Measurements from ENCODE around the gene ADGRV1.
"Not testable (repeated sequence)": the region's sequence is repeated elsewhere in the genome, so short reads cannot be mapped to it uniquely, and the experiment has no call there.

ADGRV1 gene

DNA sequence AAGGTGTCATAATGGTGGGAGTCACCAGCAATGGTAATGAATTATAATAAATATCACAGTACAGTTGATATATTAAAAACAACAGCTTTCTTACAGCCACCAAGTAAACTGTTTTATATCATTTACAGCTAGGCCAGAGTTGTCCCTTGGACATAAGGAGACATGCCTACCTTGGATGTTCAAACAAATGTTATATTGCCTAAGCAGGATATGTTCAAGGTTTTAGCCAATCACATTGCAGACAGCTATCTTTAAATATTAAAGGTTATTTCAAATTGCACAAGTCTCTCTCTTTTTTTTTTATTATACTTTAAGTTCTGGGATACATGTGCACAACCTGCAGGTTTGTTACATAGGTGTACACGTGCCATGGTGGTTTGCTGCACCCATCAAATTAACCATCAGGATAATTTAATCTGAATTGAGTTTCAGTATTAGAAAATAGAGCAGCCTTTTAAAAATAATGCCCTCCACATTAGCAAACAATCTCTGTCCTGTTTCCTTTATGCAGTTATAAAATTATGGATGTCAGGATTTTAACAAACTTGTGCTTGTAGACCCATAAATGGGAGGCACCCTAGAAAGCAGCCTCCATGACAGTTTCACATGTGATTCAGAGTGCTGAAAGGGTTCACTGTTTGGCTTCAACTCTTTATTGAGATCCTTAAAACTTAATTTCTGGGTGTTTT is 483.8 kb downstream of the ADGRV1 start:
- FAIRE-seq, result no peak
- DNase-seq (ENCODE audit: insufficient read length), result no peak
- TF ChIP-seq POLR2A (IDR thresholded peaks at IDR 0.05; ENCODE audit: low read depth, low read length) (no peak), POLR2AphosphoS5 (IDR thresholded peaks at IDR 0.05; ENCODE audit: low read depth, low read length) (no peak), TAF1 (IDR thresholded peaks at IDR 0.05; ENCODE audit: borderline replicate concordance, low read depth, low read length) (no peak)

DNA sequence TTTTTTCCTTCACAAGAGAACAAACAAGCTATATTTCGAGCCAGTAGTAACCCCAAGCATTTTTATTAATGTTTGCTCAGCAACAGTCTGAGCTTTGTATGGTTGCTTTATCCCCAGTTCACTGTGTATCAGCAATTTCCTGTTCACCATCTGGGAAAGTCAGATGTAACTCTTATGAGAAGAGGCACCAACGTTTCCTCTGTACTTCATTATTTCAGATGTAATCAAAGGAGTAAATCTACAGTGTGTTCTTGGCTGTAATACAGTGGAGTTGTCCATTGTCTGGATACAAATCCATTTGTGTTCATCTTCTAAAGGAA is 484.3 kb downstream of the ADGRV1 start:
- TF ChIP-seq TAF1 (IDR thresholded peaks at IDR 0.05; ENCODE audit: borderline replicate concordance, low read depth, low read length), result no peak
- TF ChIP-seq POLR2AphosphoS5 (IDR thresholded peaks at IDR 0.05; ENCODE audit: low read depth, low read length), result no peak
- TF ChIP-seq POLR2A (IDR thresholded peaks at IDR 0.05; ENCODE audit: low read depth, low read length), result no peak
- no peak for FAIRE-seq
- DNase-seq (ENCODE audit: insufficient read length), result no peak

DNA sequence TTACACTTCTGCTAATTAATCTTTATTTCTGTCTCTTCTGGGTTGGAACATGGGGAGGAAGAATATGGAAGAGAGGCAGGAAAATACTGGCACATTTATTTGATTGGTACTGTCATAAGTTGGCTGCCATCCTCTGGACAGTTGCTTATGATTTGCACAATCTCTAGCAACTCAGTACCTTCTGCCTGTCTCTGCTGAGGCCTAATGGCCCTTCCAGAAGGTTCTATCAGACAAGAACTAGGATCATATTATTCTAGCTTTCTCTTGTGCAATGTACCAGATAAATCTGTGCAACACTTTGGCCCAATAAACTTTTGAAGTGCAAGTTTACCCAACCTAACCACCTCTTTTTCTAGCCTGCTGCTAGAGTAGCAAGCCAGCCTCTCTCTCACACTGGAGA is 489.5 kb downstream of the ADGRV1 start:
- DNase-seq (ENCODE audit: insufficient read length), result no peak
- no peak for FAIRE-seq
- no peak for TF ChIP-seq TAF1 (IDR thresholded peaks at IDR 0.05; ENCODE audit: borderline replicate concordance, low read depth, low read length)

DNA sequence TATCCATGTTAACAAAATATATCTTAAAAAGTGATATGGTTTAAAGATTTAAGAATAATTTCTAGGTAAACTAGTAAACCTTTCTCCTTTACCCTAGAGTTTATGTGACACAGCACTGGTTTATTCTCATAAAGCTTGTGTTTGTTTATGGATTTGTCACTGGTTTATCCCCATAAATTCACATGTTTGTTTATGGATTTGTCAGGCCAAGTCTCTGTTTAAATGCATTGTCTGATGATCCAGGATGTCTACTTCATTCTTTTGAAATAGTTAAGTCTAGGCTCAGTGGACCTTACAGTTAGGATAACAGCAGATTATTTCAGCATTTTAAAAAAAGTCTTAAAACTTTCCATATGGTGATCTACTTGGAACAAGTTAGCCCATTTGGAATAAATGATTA is 490.5 kb downstream of the ADGRV1 start:
- DNase-seq (ENCODE audit: insufficient read length) (no peak), FAIRE-seq (no peak)

DNA sequence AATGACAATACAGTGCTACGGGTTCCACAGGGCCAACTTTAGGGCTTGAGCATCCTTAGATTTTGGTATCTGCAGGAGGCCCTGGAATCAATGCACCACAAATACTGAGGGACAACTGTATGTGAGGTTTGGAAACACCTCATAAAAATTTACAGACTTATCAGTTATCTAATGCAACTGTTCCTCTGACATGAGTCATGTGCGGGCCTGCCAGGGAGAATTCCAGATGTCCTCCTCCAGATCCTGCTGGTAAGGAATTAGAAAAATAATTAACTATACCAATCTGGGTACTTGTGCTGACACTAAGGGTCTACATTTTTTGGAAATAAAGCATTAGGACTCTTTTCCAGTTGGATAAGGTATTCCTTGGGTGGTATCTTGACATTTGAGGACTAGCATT is 491.2 kb downstream of the ADGRV1 start:
- no peak for FAIRE-seq
- no peak for TF ChIP-seq TAF1 (IDR thresholded peaks at IDR 0.05; ENCODE audit: borderline replicate concordance, low read depth, low read length)
- DNase-seq (ENCODE audit: insufficient read length), result no peak

More for the DNA sequence above, 490.5 kb downstream of the ADGRV1 start:
- TF ChIP-seq POLR2AphosphoS5 (IDR thresholded peaks at IDR 0.05; ENCODE audit: low read depth, low read length) (no peak), POLR2A (IDR thresholded peaks at IDR 0.05; ENCODE audit: low read depth, low read length) (no peak), TAF1 (IDR thresholded peaks at IDR 0.05; ENCODE audit: borderline replicate concordance, low read depth, low read length) (no peak)

DNA sequence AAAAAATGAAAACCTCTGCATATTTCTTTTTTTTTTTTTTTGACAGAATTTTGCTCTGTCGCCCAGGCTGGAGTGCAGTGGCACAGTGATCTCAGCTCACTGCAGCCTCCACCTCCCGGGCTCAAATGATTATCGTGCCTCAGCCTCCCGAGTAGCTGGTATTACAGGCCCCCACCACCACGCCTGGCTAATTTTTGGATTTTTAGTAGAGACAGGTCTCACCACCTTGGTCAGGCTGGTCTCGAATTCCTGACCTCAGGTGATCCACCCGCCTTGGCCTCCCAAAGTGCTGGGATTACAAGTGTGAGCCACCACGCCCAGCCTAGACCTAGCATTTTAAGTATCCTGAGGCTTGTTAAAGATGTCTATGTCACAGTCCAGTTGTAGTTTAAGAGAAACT is 493.8 kb downstream of the ADGRV1 start:
- FAIRE-seq; DNase-seq (ENCODE audit: insufficient read length): not testable (repeated sequence)

DNA sequence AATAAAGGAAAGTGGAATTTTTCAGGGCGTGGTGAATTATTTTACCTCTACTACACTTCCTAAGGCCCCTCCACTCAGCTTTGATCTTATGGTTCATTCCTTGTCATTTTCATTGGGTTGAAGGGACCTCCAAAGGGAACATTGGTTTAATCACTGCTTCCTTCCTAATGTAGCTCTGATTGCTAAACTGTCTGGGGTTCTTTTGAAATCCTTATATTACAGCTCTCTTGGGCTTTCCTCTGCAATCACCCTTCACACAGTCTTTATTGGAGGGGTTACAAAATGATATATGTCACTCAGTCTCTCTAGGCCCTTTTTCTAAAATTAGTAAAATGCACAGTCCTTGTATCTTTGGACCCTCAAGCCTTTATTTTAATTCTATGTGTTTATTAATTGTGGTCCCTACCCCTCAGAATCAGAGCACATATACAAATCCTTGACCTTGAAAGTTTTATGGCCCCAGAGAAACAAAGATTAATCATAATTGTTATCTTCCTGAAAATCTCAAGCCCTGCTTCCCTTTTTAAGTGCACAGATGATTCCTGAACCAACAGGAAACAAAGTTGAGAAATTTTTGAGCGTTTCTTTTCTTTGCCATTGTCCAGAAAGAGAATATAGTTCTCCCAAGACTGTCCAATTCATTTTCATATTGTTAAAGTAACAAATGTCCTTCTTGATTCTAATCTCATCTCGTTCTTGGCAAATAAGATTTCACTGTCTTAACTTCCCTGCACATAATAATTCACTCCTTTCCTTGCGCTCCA is 494.6 kb downstream of the ADGRV1 start:
- FAIRE-seq, result no peak
- TF ChIP-seq POLR2AphosphoS5 (IDR thresholded peaks at IDR 0.05; ENCODE audit: low read depth, low read length) (no peak), POLR2A (IDR thresholded peaks at IDR 0.05; ENCODE audit: low read depth, low read length) (no peak), TAF1 (IDR thresholded peaks at IDR 0.05; ENCODE audit: borderline replicate concordance, low read depth, low read length) (no peak)
- no peak for DNase-seq (ENCODE audit: insufficient read length)

DNA sequence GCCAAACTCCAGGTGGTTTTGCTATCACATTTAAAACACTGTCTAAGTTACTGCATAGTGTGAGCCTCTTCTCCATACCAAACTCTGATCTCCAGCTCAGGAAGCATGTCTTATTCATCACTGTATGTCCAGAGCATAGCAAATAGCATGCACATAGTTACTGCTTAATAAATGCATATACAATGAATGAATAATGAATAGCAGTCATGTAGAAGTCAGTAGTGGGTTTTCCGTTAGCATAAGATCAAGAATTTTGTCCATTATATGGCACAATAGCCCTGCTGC is 495.1 kb downstream of the ADGRV1 start:
- DNase-seq (ENCODE audit: insufficient read length) (no peak), FAIRE-seq (no peak)
- no peak for TF ChIP-seq POLR2AphosphoS5 (IDR thresholded peaks at IDR 0.05; ENCODE audit: low read depth, low read length)
- TF ChIP-seq POLR2A (IDR thresholded peaks at IDR 0.05; ENCODE audit: low read depth, low read length), result no peak
- no peak for TF ChIP-seq TAF1 (IDR thresholded peaks at IDR 0.05; ENCODE audit: borderline replicate concordance, low read depth, low read length)

DNA sequence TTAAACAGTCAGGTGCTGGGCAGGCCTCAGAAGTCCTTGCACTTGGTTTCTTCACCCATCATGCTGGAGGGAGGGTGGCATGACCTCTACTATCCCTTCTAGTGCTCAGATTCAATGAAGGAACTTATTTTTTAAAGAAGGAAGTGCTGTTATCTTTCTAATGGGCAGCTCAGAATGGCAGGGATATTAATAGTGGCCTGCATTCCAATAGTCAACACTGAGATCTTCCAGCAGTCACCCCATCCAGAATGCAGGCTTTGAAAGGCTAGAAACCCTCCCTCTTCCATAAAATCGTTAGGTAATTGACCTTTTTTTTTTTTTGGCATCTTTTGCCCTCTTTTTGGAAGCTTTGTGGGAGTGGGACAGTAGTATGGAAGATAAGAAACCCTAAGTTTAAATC is 499.6 kb downstream of the ADGRV1 start:
- FAIRE-seq (no peak), DNase-seq (ENCODE audit: insufficient read length) (no peak)
- no peak for TF ChIP-seq POLR2AphosphoS5 (IDR thresholded peaks at IDR 0.05; ENCODE audit: low read depth, low read length)
- no peak for TF ChIP-seq POLR2A (IDR thresholded peaks at IDR 0.05; ENCODE audit: low read depth, low read length)
- TF ChIP-seq TAF1 (IDR thresholded peaks at IDR 0.05; ENCODE audit: borderline replicate concordance, low read depth, low read length), result no peak

DNA sequence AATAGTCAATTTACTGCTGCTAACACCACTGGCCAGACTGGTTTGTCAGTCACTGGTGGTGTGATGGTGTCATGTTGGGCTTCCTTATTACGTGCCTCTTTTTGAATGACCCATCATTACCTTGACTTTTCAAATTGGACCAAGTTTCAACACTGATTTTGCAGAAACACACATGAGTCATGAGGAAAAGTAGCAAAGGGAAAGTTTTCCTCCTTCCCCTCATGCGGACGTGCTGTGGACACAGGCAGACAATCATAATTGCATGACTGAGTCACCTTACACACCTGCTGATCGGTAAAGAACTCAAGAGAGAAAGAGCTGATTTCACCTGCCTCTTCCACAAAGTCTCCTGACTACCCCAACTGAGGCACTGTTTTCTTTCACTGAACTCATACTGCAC is 500.0 kb downstream of the ADGRV1 start:
- no peak for DNase-seq (ENCODE audit: insufficient read length)
- TF ChIP-seq POLR2AphosphoS5 (IDR thresholded peaks at IDR 0.05; ENCODE audit: low read depth, low read length), result no peak
- TF ChIP-seq POLR2A (IDR thresholded peaks at IDR 0.05; ENCODE audit: low read depth, low read length), result no peak
- no peak for TF ChIP-seq TAF1 (IDR thresholded peaks at IDR 0.05; ENCODE audit: borderline replicate concordance, low read depth, low read length)
- peak; percentile 58 for FAIRE-seq

DNA sequence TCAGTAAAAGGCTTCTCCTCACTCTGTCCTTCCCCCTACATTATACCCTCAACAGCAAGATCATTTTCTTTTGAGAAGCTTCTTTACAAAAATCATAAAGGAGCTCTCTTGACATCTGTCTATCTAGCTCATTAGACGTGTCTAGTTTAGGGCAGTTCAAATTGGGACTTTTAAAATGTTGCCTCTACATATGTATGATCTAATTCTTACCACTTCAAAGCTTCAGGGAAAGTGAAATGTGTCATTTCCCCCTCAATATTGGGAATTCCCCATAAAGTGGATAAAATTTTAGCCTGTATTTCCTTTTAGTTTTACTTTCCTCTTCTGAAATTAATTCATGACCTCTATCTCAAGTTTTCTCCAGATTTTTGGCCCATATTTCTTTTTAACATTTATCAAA is 500.8 kb downstream of the ADGRV1 start:
- DNase-seq (ENCODE audit: insufficient read length) (no peak), FAIRE-seq (peak; percentile 67)
- no peak for TF ChIP-seq TAF1 (IDR thresholded peaks at IDR 0.05; ENCODE audit: borderline replicate concordance, low read depth, low read length)
- TF ChIP-seq POLR2A (IDR thresholded peaks at IDR 0.05; ENCODE audit: low read depth, low read length), result no peak

DNA sequence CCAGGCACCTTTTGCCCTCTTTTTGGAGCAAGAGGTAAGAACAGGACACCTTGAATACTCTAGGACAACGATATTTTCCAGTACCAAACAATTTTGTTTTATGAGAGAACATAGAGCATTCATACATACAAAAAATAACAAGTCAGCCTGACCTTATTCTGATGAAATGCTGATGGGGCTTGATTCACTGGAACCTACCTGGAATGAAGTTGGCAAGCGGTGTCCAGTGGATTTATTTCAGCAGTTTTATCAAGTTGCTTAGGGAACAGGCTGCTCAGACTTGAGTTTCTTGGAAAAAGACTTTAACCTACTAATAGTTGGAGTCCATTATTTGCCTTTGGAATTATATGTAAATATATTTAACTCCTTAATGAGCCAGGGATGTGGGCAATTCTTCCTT is 502.5 kb downstream of the ADGRV1 start:
- DNase-seq (ENCODE audit: insufficient read length), result no peak
- peak; percentile 24 for FAIRE-seq
- TF ChIP-seq TAF1 (IDR thresholded peaks at IDR 0.05; ENCODE audit: borderline replicate concordance, low read depth, low read length), result no peak
- no peak for TF ChIP-seq POLR2AphosphoS5 (IDR thresholded peaks at IDR 0.05; ENCODE audit: low read depth, low read length)
- no peak for TF ChIP-seq POLR2A (IDR thresholded peaks at IDR 0.05; ENCODE audit: low read depth, low read length)
